ENCODE data around the gene RARA. TPM values are rescaled to one million over a fixed set of nuclear protein-coding genes. Genes with fewer than 3 reads are reported as not detected.

Gene RARA
- total and polyA plus RNA-seq, 2 of the 4 experiments (the other 2 are of a cell fraction), result 9.0 to 12.7 TPM

DNA sequence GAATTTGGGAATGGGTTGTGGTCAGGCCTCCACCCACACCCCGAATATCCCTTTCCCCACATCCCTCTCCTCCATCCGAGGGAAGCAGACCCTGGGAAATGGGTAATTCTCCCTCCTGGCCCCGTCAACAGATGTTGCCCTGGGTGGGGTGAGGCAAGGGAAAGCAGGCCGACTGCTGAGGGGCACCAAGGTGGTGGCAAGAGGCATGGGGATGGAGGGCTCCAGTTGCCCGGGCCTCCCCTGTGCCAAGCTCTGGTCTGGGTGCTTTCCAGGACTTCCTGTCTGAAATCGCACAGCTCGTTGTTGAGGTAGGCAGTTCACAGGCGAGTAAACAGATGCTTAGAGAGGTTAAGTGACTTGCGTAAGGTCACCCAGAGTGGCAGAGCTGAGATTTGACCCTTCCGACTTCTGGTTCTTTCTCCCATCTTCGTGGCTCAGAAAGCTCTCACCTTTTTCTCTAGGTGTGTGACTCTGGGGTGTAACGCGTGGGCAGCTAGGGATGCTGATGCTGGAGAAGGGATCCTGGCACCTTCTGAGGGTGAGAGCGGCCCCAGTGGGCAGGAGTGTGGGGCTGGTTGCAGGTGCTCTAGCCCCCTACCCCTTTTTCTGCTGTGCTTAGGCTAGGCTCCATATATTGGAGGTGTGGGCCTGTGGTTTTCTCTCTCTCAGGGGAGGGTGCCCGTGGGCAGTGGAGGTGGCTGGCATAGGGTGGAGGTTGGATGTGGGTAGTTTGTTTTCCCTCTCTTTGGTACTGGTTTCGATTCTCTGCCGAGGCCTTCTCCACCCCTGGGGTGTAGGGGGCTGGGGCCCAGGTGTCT lies 17.2 kb downstream of the RARA start (continued):
- TF ChIP-seq CTCF (conservative IDR thresholded peaks at IDR 0.05; ENCODE audit: low read depth, low read length), result no peak
- no peak for TF ChIP-seq ELK1 (IDR thresholded peaks at IDR 0.05; ENCODE audit: borderline replicate concordance, low read depth, low read length)
- no peak for TF ChIP-seq MAZ (IDR thresholded peaks at IDR 0.05; ENCODE audit: borderline replicate concordance, low read depth, low read length)

Data from IMR-90 (cell line).